H54 (cell line): ENCODE data around the gene CERK.
"Not testable (repeated sequence)": the region's sequence is repeated elsewhere in the genome, so short reads cannot be mapped to it uniquely, and the experiment has no call there.

Experiments used
- DNase-seq: peaks from one replicate; pipeline ENCODE4 v3.0.0; 2011; ENCODE audit warnings: low spot score, mixed read lengths; ENCODE audit not compliant: insufficient read length
- FAIRE-seq: peaks from 3 replicates; lab custom pipeline; 2011; peaks lifted over from hg19 to GRCh38; lab: Jason Lieb, UNC
- POLR2A ChIP-seq: IDR thresholded peaks from 2 replicates; pipeline ENCODE4 v1.6.1; 2011; ENCODE audit warnings: low read depth, mild to moderate bottlenecking, low read length

CERK gene

GRCh38 chr22:46738647-46739093 lies 618 bp upstream of the CERK start:
- DNase-seq, result no peak
- no peak for FAIRE-seq
- TF ChIP-seq POLR2A, result no peak

- FAIRE-seq (no peak), DNase-seq (no peak)
- TF ChIP-seq POLR2A, result no peak
These were observed 712 bp downstream of the CERK start for GRCh38 chr22:46737105-46737975.

GRCh38 chr22:46736705-46737104 lies 1.3 kb downstream of the CERK start:
- no peak for DNase-seq
- TF ChIP-seq POLR2A, result no peak
- FAIRE-seq, result no peak

- DNase-seq, result no peak
- no peak for TF ChIP-seq POLR2A
- no peak for FAIRE-seq
These were observed 2.1 kb downstream of the CERK start for GRCh38 chr22:46735747-46736608.

- no peak for DNase-seq
- FAIRE-seq, result no peak
These were observed 3.1 kb downstream of the CERK start for GRCh38 chr22:46734830-46735453.

GRCh38 chr22:46734213-46734722 lies 3.8 kb downstream of the CERK start:
- not testable (repeated sequence) for DNase-seq, FAIRE-seq

More at GRCh38 chr22:46734830-46735453, 3.1 kb downstream of the CERK start:
- no peak for TF ChIP-seq POLR2A

- no peak for FAIRE-seq
- TF ChIP-seq POLR2A, result no peak
- DNase-seq, result no peak
These were observed 5.5 kb downstream of the CERK start for GRCh38 chr22:46732513-46732912.

GRCh38 chr22:46732041-46732379 lies 6.0 kb downstream of the CERK start:
- no peak for DNase-seq
- no peak for TF ChIP-seq POLR2A
- FAIRE-seq, result no peak

GRCh38 chr22:46731246-46732040 lies 6.6 kb downstream of the CERK start:
- no peak for DNase-seq
- no peak for FAIRE-seq
- TF ChIP-seq POLR2A, result no peak

GRCh38 chr22:46730568-46731245 lies 7.3 kb downstream of the CERK start:
- TF ChIP-seq POLR2A, result no peak
- FAIRE-seq (no peak), DNase-seq (no peak)

- FAIRE-seq (no peak), DNase-seq (no peak)
- TF ChIP-seq POLR2A, result no peak
These were observed 9.6 kb downstream of the CERK start for GRCh38 chr22:46728470-46728869.

GRCh38 chr22:46727813-46728364 lies 10.2 kb downstream of the CERK start:
- no peak for FAIRE-seq

More at GRCh38 chr22:46727813-46728364, 10.2 kb downstream of the CERK start:
- DNase-seq, result no peak
- no peak for TF ChIP-seq POLR2A
